Measurements from ENCODE around the gene HSPB1.

Gene HSPB1

DNA sequence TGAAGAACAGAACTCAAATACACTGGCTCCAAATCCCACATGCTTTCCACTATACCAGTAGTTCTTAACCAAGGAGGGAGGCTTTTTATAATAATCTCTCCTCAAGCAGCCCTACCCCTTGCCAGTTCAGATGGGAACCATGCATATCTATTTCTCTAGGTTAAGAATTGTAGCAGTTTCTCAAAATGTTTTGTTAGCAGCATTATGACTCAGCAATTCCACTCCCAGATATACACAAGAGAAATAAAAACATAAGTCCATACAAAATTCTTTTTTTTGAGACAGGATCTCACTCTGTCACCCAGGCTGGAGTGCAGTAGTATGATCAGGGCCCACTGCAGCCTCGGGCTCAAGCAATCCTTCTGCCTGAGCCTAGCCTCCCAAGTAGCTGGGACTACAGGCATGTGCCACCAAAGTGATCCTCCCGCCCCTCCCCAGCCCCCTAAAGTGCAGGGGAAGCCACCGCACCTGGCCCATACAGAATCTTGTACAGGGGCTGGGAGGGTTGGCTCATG is 38.2 kb downstream of the HSPB1 start:
- TF ChIP-seq CREB1 (IDR thresholded peaks at IDR 0.05; ENCODE audit: low read depth) (no peak), FOXM1 (IDR thresholded peaks at IDR 0.05; ENCODE audit: borderline replicate concordance, low read depth) (no peak), RAD21 (IDR thresholded peaks at IDR 0.05; ENCODE audit: low read depth) (no peak), NFIC (IDR thresholded peaks at IDR 0.05) (no peak), ZBTB7A (IDR thresholded peaks at IDR 0.05; ENCODE audit: low read depth) (no peak), TAF1 (IDR thresholded peaks at IDR 0.05; ENCODE audit: low read depth) (no peak), EGR1 (IDR thresholded peaks at IDR 0.05) (no peak), YY1 (IDR thresholded peaks at IDR 0.05; ENCODE audit: low read depth) (no peak), EP300 (IDR thresholded peaks at IDR 0.05; ENCODE audit: borderline replicate concordance) (no peak), TEAD4 (IDR thresholded peaks at IDR 0.05) (no peak), CEBPB (IDR thresholded peaks at IDR 0.05) (no peak), TCF12 (IDR thresholded peaks at IDR 0.05; ENCODE audit: low read depth) (no peak)
- TF ChIP-seq, protein P1, sequence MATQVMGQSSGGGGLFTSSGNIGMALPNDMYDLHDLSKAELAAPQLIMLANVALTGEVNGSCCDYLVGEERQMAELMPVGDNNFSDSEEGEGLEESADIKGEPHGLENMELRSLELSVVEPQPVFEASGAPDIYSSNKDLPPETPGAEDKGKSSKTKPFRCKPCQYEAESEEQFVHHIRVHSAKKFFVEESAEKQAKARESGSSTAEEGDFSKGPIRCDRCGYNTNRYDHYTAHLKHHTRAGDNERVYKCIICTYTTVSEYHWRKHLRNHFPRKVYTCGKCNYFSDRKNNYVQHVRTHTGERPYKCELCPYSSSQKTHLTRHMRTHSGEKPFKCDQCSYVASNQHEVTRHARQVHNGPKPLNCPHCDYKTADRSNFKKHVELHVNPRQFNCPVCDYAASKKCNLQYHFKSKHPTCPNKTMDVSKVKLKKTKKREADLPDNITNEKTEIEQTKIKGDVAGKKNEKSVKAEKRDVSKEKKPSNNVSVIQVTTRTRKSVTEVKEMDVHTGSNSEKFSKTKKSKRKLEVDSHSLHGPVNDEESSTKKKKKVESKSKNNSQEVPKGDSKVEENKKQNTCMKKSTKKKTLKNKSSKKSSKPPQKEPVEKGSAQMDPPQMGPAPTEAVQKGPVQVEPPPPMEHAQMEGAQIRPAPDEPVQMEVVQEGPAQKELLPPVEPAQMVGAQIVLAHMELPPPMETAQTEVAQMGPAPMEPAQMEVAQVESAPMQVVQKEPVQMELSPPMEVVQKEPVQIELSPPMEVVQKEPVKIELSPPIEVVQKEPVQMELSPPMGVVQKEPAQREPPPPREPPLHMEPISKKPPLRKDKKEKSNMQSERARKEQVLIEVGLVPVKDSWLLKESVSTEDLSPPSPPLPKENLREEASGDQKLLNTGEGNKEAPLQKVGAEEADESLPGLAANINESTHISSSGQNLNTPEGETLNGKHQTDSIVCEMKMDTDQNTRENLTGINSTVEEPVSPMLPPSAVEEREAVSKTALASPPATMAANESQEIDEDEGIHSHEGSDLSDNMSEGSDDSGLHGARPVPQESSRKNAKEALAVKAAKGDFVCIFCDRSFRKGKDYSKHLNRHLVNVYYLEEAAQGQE (IDR thresholded peaks at IDR 0.05; ENCODE audit: low read depth) = no peak
- TF ChIP-seq, protein P2, sequence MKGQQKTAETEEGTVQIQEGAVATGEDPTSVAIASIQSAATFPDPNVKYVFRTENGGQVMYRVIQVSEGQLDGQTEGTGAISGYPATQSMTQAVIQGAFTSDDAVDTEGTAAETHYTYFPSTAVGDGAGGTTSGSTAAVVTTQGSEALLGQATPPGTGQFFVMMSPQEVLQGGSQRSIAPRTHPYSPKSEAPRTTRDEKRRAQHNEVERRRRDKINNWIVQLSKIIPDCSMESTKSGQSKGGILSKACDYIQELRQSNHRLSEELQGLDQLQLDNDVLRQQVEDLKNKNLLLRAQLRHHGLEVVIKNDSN (IDR thresholded peaks at IDR 0.05) = no peak
- TF ChIP-seq, protein P3, sequence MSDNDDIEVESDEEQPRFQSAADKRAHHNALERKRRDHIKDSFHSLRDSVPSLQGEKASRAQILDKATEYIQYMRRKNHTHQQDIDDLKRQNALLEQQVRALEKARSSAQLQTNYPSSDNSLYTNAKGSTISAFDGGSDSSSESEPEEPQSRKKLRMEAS (IDR thresholded peaks at IDR 0.05) = no peak

DNA sequence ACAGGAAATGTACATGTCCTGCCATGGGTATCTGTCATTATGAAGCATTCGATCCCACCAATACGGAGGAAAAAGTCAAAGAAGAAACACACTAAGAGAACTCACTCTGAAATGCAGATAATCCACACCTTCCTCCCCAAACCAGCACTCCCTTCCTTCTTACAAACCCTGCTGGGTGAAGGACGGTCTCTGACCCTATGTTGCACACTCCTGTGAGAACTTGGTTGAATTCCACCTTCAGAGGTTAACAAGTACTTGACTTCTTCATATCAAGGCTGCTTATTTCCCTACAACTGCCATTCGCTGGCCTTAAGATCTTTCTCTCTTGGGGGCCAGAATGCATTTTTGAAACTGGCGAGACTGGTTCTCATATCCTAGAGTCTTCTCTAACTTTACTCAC is 39.7 kb downstream of the HSPB1 start:
- TF ChIP-seq TEAD4 (IDR thresholded peaks at IDR 0.05) (no peak), YY1 (IDR thresholded peaks at IDR 0.05; ENCODE audit: low read depth) (no peak), CEBPB (IDR thresholded peaks at IDR 0.05) (no peak), NFIC (IDR thresholded peaks at IDR 0.05) (no peak), EGR1 (IDR thresholded peaks at IDR 0.05) (no peak), FOXM1 (IDR thresholded peaks at IDR 0.05; ENCODE audit: borderline replicate concordance, low read depth) (no peak), EP300 (IDR thresholded peaks at IDR 0.05; ENCODE audit: borderline replicate concordance) (no peak)
- TF ChIP-seq, protein P1 (IDR thresholded peaks at IDR 0.05; ENCODE audit: low read depth) = no peak
- TF ChIP-seq, protein P3 (IDR thresholded peaks at IDR 0.05) = no peak
- TF ChIP-seq, protein P2 (IDR thresholded peaks at IDR 0.05) = no peak

DNA sequence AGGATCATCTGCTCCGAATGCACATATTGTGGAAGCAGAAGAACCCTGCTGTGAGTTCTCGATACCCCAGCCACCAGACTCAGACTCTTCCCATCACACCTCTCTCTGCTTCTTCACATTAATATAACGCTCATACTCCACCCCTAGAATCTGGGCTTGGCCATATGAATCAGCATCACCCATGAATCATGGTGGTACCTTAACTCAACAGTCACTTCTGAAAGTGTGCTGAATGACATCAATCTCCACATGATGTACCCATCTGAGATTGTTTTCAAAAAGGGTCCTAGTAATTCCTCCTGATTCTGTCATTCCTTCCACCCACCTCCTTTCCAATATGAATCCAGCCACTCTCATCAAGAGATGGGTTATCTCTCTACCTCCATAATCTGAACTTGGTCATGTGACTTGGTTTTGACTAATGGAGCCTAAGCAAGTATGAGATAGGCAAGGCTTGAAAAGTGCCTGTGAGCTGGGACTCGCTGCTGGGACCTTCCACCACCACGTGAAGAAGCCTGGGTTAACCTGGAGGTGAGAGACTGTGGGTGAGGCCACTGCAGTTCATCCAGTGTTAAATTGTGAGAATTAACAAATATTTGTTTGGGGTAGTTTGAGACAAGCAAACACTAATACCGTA is 40.9 kb downstream of the HSPB1 start:
- TF ChIP-seq EGR1 (IDR thresholded peaks at IDR 0.05) (no peak), ZBTB7A (IDR thresholded peaks at IDR 0.05; ENCODE audit: low read depth) (no peak), YY1 (IDR thresholded peaks at IDR 0.05; ENCODE audit: low read depth) (no peak), TEAD4 (IDR thresholded peaks at IDR 0.05) (no peak), CEBPB (IDR thresholded peaks at IDR 0.05) (no peak), EP300 (IDR thresholded peaks at IDR 0.05; ENCODE audit: borderline replicate concordance) (no peak), CREB1 (IDR thresholded peaks at IDR 0.05; ENCODE audit: low read depth) (no peak), TCF12 (IDR thresholded peaks at IDR 0.05; ENCODE audit: low read depth) (no peak), FOXM1 (IDR thresholded peaks at IDR 0.05; ENCODE audit: borderline replicate concordance, low read depth) (no peak)
- TF ChIP-seq, protein P1 (IDR thresholded peaks at IDR 0.05; ENCODE audit: low read depth) = no peak
- TF ChIP-seq, protein P3 (IDR thresholded peaks at IDR 0.05) = no peak
- TF ChIP-seq, protein P2 (IDR thresholded peaks at IDR 0.05) = no peak
